Parathyroid adenoma (tissue), 2 donors: ENCODE data around the gene MT1F.

Experiments
- H2AFZ ChIP-seq: fragments of 300-600 bp; sonication (generic); one replicate; pipeline ENCODE4 v1.7.0; 2017; ENCODE audit warnings: antibody characterized with exemption, mild to moderate bottlenecking
- H3K27ac ChIP-seq: fragments of 300-600 bp; sonication (generic); one replicate; pipeline ENCODE4 v1.7.0; 2017
- H3K27me3 ChIP-seq: fragments of 300-600 bp; sonication (generic); one replicate; pipeline ENCODE4 v1.7.0; 2017; ENCODE audit warnings: low read length; ENCODE audit not compliant: control insufficient read depth, insufficient read depth
- H3K36me3 ChIP-seq: fragments of 300-600 bp; sonication (generic); one replicate; pipeline ENCODE4 v1.7.0; 2017; ENCODE audit warnings: low read length; ENCODE audit not compliant: control insufficient read depth, insufficient read depth
- H3K4me1 ChIP-seq: fragments of 300-600 bp; sonication (generic); one replicate; pipeline ENCODE4 v1.7.0; 2017; ENCODE audit warnings: control low read depth
- H3K4me2 ChIP-seq: fragments of 300-600 bp; sonication (generic); one replicate; pipeline ENCODE4 v1.7.0; 2017; ENCODE audit warnings: low read length
- H3K4me3 ChIP-seq: fragments of 300-600 bp; sonication (generic); one replicate; pipeline ENCODE4 v1.7.0; 2017; ENCODE audit warnings: low read depth, low read length
- H3K79me2 ChIP-seq: fragments of 300-600 bp; sonication (generic); one replicate; pipeline ENCODE4 v1.7.0; 2017; ENCODE audit warnings: control low read depth
- H3K9ac ChIP-seq: fragments of 300-600 bp; sonication (generic); one replicate; pipeline ENCODE4 v1.7.0; 2017; ENCODE audit warnings: mild to moderate bottlenecking
- H3K9me3 ChIP-seq: fragments of 300-600 bp; sonication (generic); one replicate; pipeline ENCODE4 v1.7.0; 2017; ENCODE audit warnings: low read length; ENCODE audit not compliant: control insufficient read depth
- CTCF ChIP-seq: fragments of 300-600 bp; sonication (generic); IDR thresholded peaks from one replicate; pipeline ENCODE4 v1.7.0; 2017; ENCODE audit warnings: antibody characterized with exemption, mild to moderate bottlenecking
- donor health status: primary hyperparathyroidism.

The MT1F gene

GRCh38 chr16:56637814-56638750 is 19.7 kb upstream of the MT1F start, which contains the start of gene MT1A:
Gene MT1A (plus strand): TSS chr16:56638666. CDS start chr16:56638739, 73 bp downstream.
- H2AFZ ChIP-seq = peak within 1 kb of the TSS; percentile 54
- H3K9me3 ChIP-seq = no peaks in the 10 kb centered on the region
- H3K79me2 ChIP-seq = no peaks in the 10 kb centered on the region
- TF ChIP-seq CTCF = no peak
- no peaks in the 10 kb centered on the region for H3K4me1 ChIP-seq
- H3K27me3 ChIP-seq = no peaks in the 10 kb centered on the region
- H3K4me2 ChIP-seq = peak within 1 kb of the TSS; percentile 83
- peak within 1 kb of the TSS; percentile 59 for H3K4me3 ChIP-seq
- no peak within 1 kb of the TSS for H3K9ac ChIP-seq
- H3K27ac ChIP-seq = no peak within 1 kb of the TSS
- H3K36me3 ChIP-seq = no peaks in the 10 kb centered on the region

- Histone ChIP-seq H3K9ac (no peak overlapping the region), H2AFZ (no peak overlapping the region), H3K36me3 (no peaks in the 10 kb centered on the region), H3K9me3 (no peaks in the 10 kb centered on the region), H3K4me3 (no peak overlapping the region), H3K4me1 (peaks cover 4% of the 10 kb centered on the region), H3K27me3 (no peaks in the 10 kb centered on the region), H3K4me2 (no peak overlapping the region), H3K79me2 (no peaks in the 10 kb centered on the region), H3K27ac (no peak overlapping the region)
- no peak for TF ChIP-seq CTCF
Measured at GRCh38 chr16:56639045-56639444, 18.7 kb upstream of the MT1F start.

GRCh38 chr16:56640076-56640475 is 17.7 kb upstream of the MT1F start:
- TF ChIP-seq CTCF = no peak
- Histone ChIP-seq H3K9me3 (no peaks in the 10 kb centered on the region), H3K4me3 (no peak overlapping the region), H3K79me2 (no peaks in the 10 kb centered on the region), H3K36me3 (no peaks in the 10 kb centered on the region), H3K9ac (no peak overlapping the region), H3K4me2 (no peak overlapping the region), H3K27ac (no peak overlapping the region), H2AFZ (no peak overlapping the region), H3K4me1 (peaks cover 4% of the 10 kb centered on the region), H3K27me3 (no peaks in the 10 kb centered on the region)

- no peaks in the 10 kb centered on the region for H3K9me3 ChIP-seq
- TF ChIP-seq CTCF = no peak
- no peak overlapping the region for H3K27ac ChIP-seq
- no peak overlapping the region for H3K4me2 ChIP-seq
- no peak overlapping the region for H3K4me3 ChIP-seq
- no peaks in the 10 kb centered on the region for H3K36me3 ChIP-seq
- no peak overlapping the region for H3K9ac ChIP-seq
- H3K79me2 ChIP-seq = no peaks in the 10 kb centered on the region
- peaks cover 4% of the 10 kb centered on the region for H3K4me1 ChIP-seq
- H3K27me3 ChIP-seq = no peaks in the 10 kb centered on the region
- no peak overlapping the region for H2AFZ ChIP-seq
Measured at GRCh38 chr16:56641166-56641565, 16.6 kb upstream of the MT1F start.
